ENCODE measurements around the gene MAPK8IP1. TPM values are rescaled to one million over a fixed set of nuclear protein-coding genes. Genes with fewer than 3 reads are reported as not detected.

The MAPK8IP1 gene
- total RNA-seq (2022; extraction: Qiagen RNA extraction), result 5.3 to 6.5 TPM (median 6.3 TPM) in 5 replicates

GRCh38 chr11:45885274-45885920 is at the start of gene MAPK8IP1:
MAPK8IP1 (plus strand) TSS chr11:45885651; CDS start chr11:45885821, 170 bp downstream.

GRCh38 chr11:45846974-45847910 is 38.2 kb upstream of the MAPK8IP1 start, which contains the start of gene CRY2:
CRY2 (plus strand) TSS chr11:45847475; CDS start chr11:45847491, 16 bp downstream.

GRCh38 chr11:45906965-45907611 is 21.6 kb downstream of the MAPK8IP1 start, which contains the start of gene FREY1:
FREY1 (minus strand) TSS chr11:45907271; CDS start chr11:45907245, 26 bp downstream.

GRCh38 chr11:45917623-45918330 is 32.3 kb downstream of the MAPK8IP1 start, which contains the start of gene PEX16:
PEX16 (minus strand) TSS chr11:45917877; CDS start chr11:45917811, 66 bp downstream.

GRCh38 chr11:45922425-45923082 is 37.1 kb downstream of the MAPK8IP1 start, which contains the start of gene LARGE2:
LARGE2 (plus strand) TSS chr11:45922656; CDS start chr11:45922883, 227 bp downstream.

Other genes starting within 250 kb of the MAPK8IP1 start
- 1.3 to 2.0 TPM (median 1.8 TPM) in 5 replicates for gene CHST1, start 220.0 kb upstream of the MAPK8IP1 start, total RNA-seq (2022; extraction: Qiagen RNA extraction)
- 26.1 to 33.2 TPM (median 30.6 TPM) in 5 replicates for gene SLC35C1, start 80.5 kb upstream of the MAPK8IP1 start, total RNA-seq (2022; extraction: Qiagen RNA extraction)
- gene CRY2, start 38.2 kb upstream of the MAPK8IP1 start, total RNA-seq (2022; extraction: Qiagen RNA extraction), result 3.3 to 4.6 TPM (median 4.3 TPM) in 5 replicates
- 0.26 to 0.52 TPM in 2 of 5 replicates, not detected in the others for gene FREY1, start 21.6 kb downstream of the MAPK8IP1 start, total RNA-seq (2022; extraction: Qiagen RNA extraction)
- gene PEX16, start 32.2 kb downstream of the MAPK8IP1 start, total RNA-seq (2022; extraction: Qiagen RNA extraction), result 16.2 to 21.5 TPM (median 19.5 TPM) in 5 replicates
- gene LARGE2, start 37.0 kb downstream of the MAPK8IP1 start, total RNA-seq (2022; extraction: Qiagen RNA extraction), result 1.6 to 4.3 TPM (median 2.8 TPM) in 5 replicates
- 8.3 to 11.5 TPM (median 10.1 TPM) in 5 replicates for gene PHF21A, start 235.8 kb downstream of the MAPK8IP1 start, total RNA-seq (2022; extraction: Qiagen RNA extraction)

Measured in A549 treated with Mapracorat at 1 μM for 4 hours (cell line).